Loucy (cell line): ENCODE results near the gene MISFA.

ENCODE experiments used
- H2AFZ ChIP-seq: fragments of 200-600 bp; sonication (generic); 2 replicates; pipeline ENCODE4 v1.6.0; 2016; ENCODE audit warnings: antibody characterized with exemption, mild to moderate bottlenecking, low read length, moderate library complexity
- H3F3A ChIP-seq: fragments of 200-600 bp; 2 replicates; pipeline ENCODE4 v1.6.0; 2016; ENCODE audit warnings: antibody characterized with exemption, low read depth, mild to moderate bottlenecking
- H3K27me3 ChIP-seq: fragments of 200-600 bp; sonication (generic); 2 replicates; pipeline ENCODE4 v1.6.1; 2014; ENCODE audit warnings: low read length, mild to moderate bottlenecking; ENCODE audit not compliant: insufficient read depth, poor library complexity, severe bottlenecking
- H3K36me3 ChIP-seq: fragments of 200-600 bp; sonication (generic); 2 replicates; pipeline ENCODE4 v1.6.1; 2016; ENCODE audit warnings: low read length; ENCODE audit not compliant: insufficient read depth
- H3K4me1 ChIP-seq: fragments of 200-600 bp; sonication (generic); 2 replicates; pipeline ENCODE4 v1.5.1; 2014; ENCODE audit warnings: low read length, mild to moderate bottlenecking; ENCODE audit not compliant: insufficient read depth, poor library complexity, severe bottlenecking
- H3K4me2 ChIP-seq: fragments of 200-600 bp; sonication (generic); 2 replicates; pipeline ENCODE4 v1.6.0; 2014; ENCODE audit warnings: antibody characterized with exemption, low read length, low read depth, mild to moderate bottlenecking; ENCODE audit not compliant: poor library complexity, severe bottlenecking
- H3K4me3 ChIP-seq: fragments of 200-600 bp; sonication (generic); 2 replicates; pipeline ENCODE4 v1.5.1; 2014; ENCODE audit warnings: low read length, mild to moderate bottlenecking, mixed read lengths; ENCODE audit not compliant: poor library complexity, severe bottlenecking
- H3K79me2 ChIP-seq: fragments of 200-600 bp; sonication (generic); 2 replicates; pipeline ENCODE4 v1.6.1; 2014; ENCODE audit warnings: low read length; ENCODE audit not compliant: insufficient read depth
- H3K9ac ChIP-seq: fragments of 200-600 bp; sonication (generic); 2 replicates; pipeline ENCODE4 v1.6.0; 2014; ENCODE audit warnings: mild to moderate bottlenecking, low read depth, low read length, moderate library complexity; ENCODE audit not compliant: poor library complexity, severe bottlenecking
- H3K9me2 ChIP-seq: fragments of 200-600 bp; sonication (generic); replicated peaks from 2 replicates; pipeline ENCODE4 v1.6.1; 2016; ENCODE audit warnings: low read depth, low read length, mixed read lengths
- H3K9me3 ChIP-seq: fragments of 200-600 bp; sonication (generic); 2 replicates; pipeline ENCODE4 v1.6.1; 2014; ENCODE audit warnings: mild to moderate bottlenecking, antibody characterized with exemption, low read length, low read depth; ENCODE audit not compliant: insufficient read depth
- H4K20me1 ChIP-seq: fragments of 200-600 bp; sonication (generic); 2 replicates; pipeline ENCODE4 v1.6.0; 2014; ENCODE audit warnings: antibody characterized with exemption, low read length, mild to moderate bottlenecking; ENCODE audit not compliant: insufficient read depth, poor library complexity, severe bottlenecking
- EZH2phosphoT487 ChIP-seq: fragments of 200-600 bp; IDR thresholded peaks from 2 replicates; pipeline ENCODE4 v1.6.1; 2018; ENCODE audit warnings: antibody characterized with exemption, mild to moderate bottlenecking, moderate library complexity, borderline replicate concordance
- TF ChIP-seq, protein P1 (sequence below): fragments of 200-600 bp; sonication (generic); conservative IDR thresholded peaks from 2 replicates; pipeline ENCODE4 v1.5.1; 2014; ENCODE audit warnings: mild to moderate bottlenecking, antibody characterized with exemption, low read length

Gene MISFA

DNA sequence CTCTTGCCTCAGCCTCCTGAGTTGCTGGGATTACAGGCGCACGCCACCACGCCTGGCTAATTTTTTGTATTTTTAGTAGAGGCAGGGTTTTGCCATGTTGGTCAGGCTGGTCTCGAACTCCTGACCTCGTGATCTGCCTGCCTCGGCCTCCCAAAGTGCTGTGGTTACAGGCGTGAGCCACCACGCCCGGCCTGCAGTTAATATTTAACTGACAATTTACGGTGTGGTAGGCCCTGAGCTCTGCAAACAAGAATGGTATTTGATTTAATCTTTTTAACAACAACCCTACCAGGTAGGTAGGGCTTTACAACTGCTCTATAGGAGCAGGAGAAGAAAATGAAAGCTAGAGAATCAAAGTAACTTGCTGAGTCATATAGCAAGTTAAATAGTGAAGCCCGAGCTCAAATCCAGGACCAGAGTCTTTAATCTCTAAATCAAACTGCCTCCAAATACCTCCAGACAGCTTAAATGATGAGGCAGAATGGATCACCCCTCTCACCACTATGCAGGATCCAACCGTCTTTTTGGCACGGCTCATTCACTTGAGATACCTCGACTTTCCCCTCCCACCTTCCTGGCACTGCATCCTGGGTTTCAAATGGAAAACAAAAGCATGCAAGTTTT, 20.5 kb upstream of the MISFA start:
- no peaks in the 10 kb centered on the region for H3K79me2 ChIP-seq
- no peaks in the 10 kb centered on the region for H3K4me1 ChIP-seq
- no peaks in the 10 kb centered on the region for H3K9me2 ChIP-seq
- TF ChIP-seq EZH2phosphoT487, result no peak
- TF ChIP-seq, protein P1, sequence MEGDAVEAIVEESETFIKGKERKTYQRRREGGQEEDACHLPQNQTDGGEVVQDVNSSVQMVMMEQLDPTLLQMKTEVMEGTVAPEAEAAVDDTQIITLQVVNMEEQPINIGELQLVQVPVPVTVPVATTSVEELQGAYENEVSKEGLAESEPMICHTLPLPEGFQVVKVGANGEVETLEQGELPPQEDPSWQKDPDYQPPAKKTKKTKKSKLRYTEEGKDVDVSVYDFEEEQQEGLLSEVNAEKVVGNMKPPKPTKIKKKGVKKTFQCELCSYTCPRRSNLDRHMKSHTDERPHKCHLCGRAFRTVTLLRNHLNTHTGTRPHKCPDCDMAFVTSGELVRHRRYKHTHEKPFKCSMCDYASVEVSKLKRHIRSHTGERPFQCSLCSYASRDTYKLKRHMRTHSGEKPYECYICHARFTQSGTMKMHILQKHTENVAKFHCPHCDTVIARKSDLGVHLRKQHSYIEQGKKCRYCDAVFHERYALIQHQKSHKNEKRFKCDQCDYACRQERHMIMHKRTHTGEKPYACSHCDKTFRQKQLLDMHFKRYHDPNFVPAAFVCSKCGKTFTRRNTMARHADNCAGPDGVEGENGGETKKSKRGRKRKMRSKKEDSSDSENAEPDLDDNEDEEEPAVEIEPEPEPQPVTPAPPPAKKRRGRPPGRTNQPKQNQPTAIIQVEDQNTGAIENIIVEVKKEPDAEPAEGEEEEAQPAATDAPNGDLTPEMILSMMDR, result no peak
- H3K4me2 ChIP-seq, result no peak overlapping the region
- no peaks in the 10 kb centered on the region for H3K27me3 ChIP-seq
- H3K9me3 ChIP-seq, result no peaks in the 10 kb centered on the region; the same call in 1 of the 2 replicates
- no peaks in the 10 kb centered on the region for H3K36me3 ChIP-seq
- no peak overlapping the region for H3K9ac ChIP-seq
- H3K4me3 ChIP-seq, result no peak overlapping the region
- no peaks in the 10 kb centered on the region for H3F3A ChIP-seq
- no peaks in the 10 kb centered on the region for H4K20me1 ChIP-seq
- H2AFZ ChIP-seq, result no peak overlapping the region

DNA sequence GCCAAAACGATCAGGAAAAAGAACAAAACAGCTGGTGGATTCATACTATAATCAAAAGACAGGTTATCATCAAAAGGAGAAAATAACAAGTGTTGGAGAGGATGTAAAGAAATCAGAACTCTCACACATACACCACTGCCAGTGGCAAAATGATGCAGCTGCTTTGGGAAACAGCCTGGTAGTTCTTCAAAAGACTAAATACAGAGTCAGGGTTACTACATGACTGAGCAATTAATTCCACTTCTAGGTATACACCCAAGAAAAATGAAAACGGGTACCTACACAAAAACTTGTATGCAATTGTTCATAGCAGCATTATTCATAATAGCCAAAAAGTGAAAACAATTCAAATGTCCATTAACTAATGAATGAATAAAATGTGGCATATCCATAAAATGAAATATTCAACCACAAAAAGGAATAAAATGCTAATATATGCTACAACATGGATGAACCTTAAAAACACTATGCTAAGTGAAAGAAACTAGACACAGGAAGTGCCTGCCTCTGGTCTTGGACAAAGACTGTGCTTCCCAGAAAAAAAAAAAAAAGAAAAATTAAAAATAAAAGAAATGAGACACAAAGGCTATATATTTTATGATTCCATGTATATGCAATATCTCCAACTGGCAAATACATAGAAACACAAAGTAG, 19.3 kb upstream of the MISFA start:
- no peak overlapping the region for H2AFZ ChIP-seq
- H3K27me3 ChIP-seq, result no peaks in the 10 kb centered on the region
- no peak for TF ChIP-seq EZH2phosphoT487
- TF ChIP-seq, protein P1, result no peak
- no peak overlapping the region for H3K4me2 ChIP-seq
- no peak overlapping the region for H3K9ac ChIP-seq
- no peaks in the 10 kb centered on the region for H3F3A ChIP-seq
- no peaks in the 10 kb centered on the region for H3K36me3 ChIP-seq
- H3K9me2 ChIP-seq, result no peaks in the 10 kb centered on the region
- H4K20me1 ChIP-seq, result no peaks in the 10 kb centered on the region
- H3K9me3 ChIP-seq, result no peaks in the 10 kb centered on the region; the same call in 1 of the 2 replicates
- H3K4me3 ChIP-seq, result no peak overlapping the region
- no peaks in the 10 kb centered on the region for H3K79me2 ChIP-seq
- H3K4me1 ChIP-seq, result no peaks in the 10 kb centered on the region

DNA sequence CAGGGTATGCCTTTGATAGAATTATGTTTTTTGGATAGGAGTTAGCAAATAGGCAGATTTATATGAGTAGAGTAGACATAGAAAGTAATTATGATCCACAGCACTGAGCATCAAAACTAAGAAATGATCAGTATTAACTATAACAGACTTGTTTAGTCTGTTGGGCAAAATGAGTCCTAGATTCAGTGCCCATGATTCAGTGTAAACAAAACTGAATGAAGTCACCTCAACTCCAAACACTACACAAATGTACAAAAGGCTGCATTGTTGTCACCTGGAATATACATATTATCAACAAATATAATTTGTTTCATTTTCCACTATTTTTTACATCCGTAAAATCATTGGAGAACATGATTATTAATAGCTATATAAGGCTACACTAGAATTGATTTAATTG, 17.8 kb upstream of the MISFA start:
- Histone ChIP-seq H3K36me3 (no peaks in the 10 kb centered on the region), H3K4me2 (no peak overlapping the region), H2AFZ (no peak overlapping the region), H3K4me1 (no peaks in the 10 kb centered on the region), H3K9me2 (no peaks in the 10 kb centered on the region), H3K4me3 (no peak overlapping the region), H3K27me3 (no peaks in the 10 kb centered on the region), H3K9ac (no peak overlapping the region), H3K9me3 (no peaks in the 10 kb centered on the region; the same call in 1 of the 2 replicates), H4K20me1 (no peaks in the 10 kb centered on the region), H3K79me2 (no peaks in the 10 kb centered on the region), H3F3A (no peaks in the 10 kb centered on the region)
- TF ChIP-seq, protein P1, result no peak
